Liver (tissue), 3 donors: ENCODE results near the gene MRPL52.

ENCODE experiments used
- EGR1 ChIP-seq, 2 donors: IDR thresholded peaks; 2 replicates each; pipeline ENCODE4 v1.6.1; 2016 to 2018; ENCODE audit warnings: antibody characterized with exemption in 2 of 2, low read depth in 2 of 2
- FOXA1 ChIP-seq: IDR thresholded peaks from 2 replicates; pipeline ENCODE4 v1.6.1; 2016; ENCODE audit warnings: antibody characterized with exemption
- FOXA2 ChIP-seq: IDR thresholded peaks from 2 replicates; pipeline ENCODE4 v1.6.1; 2016; ENCODE audit warnings: antibody characterized with exemption
- GABPA ChIP-seq, 2 donors: IDR thresholded peaks in 1 of 2; conservative IDR thresholded peaks in 1 of 2; 2 replicates each; pipeline ENCODE4 v1.6.1; 2016; ENCODE audit warnings: antibody characterized with exemption in 2 of 2, mild to moderate bottlenecking in 1 of 2, moderate library complexity in 1 of 2
- RXRA ChIP-seq, 2 donors: IDR thresholded peaks; 2 replicates each; pipeline ENCODE4 v1.6.1; 2017 to 2018; ENCODE audit warnings: antibody characterized with exemption in 2 of 2, mild to moderate bottlenecking in 1 of 2
- TAF1 ChIP-seq: conservative IDR thresholded peaks from 2 replicates; pipeline ENCODE4 v1.6.1; 2016; ENCODE audit warnings: antibody characterized with exemption, mild to moderate bottlenecking
- YY1 ChIP-seq: IDR thresholded peaks from 2 replicates; pipeline ENCODE4 v1.6.1; 2016; ENCODE audit warnings: antibody characterized with exemption, mild to moderate bottlenecking
- TF ChIP-seq, protein P1 (sequence below): fragments of 150-350 bp; IDR thresholded peaks from 2 replicates; pipeline ENCODE4 v1.5.1; 2017; ENCODE audit warnings: improper control_type of control experiment, low read depth, low read length; ENCODE audit not compliant: missing input control
- TF ChIP-seq, protein P2 (sequence below): IDR thresholded peaks from 2 replicates; pipeline ENCODE4 v1.6.1; 2016; ENCODE audit warnings: antibody characterized with exemption, mild to moderate bottlenecking
- TF ChIP-seq, protein P3 (sequence below): IDR thresholded peaks from 2 replicates; pipeline ENCODE4 v1.6.1; 2016; ENCODE audit warnings: antibody characterized with exemption
- donor health status: healthy.
- donor health status: healthy.

DNA sequence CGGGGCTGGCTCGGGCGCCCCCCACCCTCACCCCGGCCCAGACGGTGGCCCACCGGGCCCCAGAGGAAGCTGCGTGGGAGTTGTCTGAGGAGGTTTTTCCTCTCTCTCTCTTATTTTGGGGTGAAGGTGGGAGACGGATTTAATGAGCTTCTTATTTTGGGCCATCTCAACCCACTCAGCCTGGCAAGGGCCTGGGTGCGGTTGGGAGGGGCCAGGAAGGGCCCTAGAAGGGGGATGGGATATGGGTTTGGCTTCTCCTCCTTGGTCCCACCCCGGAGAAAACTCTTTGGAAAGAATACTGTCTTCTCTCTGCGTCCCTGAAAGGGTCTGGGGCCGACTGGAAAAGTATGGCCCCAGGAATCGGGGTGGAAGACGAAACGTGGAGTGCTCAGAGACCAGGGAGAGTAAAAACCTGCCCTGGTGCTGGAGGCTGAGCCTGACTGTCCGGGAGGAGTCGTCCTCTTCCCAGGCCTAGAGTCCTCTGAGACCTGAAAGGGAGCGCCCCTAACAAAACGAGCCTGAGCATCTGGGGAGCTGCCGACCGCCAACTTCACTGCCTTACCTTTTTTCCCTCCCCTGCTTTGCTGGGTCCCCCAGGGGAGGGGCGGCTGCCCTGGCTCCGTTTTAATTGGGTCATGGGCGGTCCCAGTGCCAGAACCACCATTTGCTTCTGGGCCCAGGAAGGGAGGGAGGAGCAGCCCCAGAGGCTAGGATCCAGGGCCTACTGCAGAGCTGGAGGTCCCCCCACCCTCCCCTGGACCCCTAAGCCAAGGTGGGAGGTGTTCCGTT, 8.3 kb downstream of the MRPL52 start:
- no peak for TF ChIP-seq FOXA2
- TF ChIP-seq, protein P1, sequence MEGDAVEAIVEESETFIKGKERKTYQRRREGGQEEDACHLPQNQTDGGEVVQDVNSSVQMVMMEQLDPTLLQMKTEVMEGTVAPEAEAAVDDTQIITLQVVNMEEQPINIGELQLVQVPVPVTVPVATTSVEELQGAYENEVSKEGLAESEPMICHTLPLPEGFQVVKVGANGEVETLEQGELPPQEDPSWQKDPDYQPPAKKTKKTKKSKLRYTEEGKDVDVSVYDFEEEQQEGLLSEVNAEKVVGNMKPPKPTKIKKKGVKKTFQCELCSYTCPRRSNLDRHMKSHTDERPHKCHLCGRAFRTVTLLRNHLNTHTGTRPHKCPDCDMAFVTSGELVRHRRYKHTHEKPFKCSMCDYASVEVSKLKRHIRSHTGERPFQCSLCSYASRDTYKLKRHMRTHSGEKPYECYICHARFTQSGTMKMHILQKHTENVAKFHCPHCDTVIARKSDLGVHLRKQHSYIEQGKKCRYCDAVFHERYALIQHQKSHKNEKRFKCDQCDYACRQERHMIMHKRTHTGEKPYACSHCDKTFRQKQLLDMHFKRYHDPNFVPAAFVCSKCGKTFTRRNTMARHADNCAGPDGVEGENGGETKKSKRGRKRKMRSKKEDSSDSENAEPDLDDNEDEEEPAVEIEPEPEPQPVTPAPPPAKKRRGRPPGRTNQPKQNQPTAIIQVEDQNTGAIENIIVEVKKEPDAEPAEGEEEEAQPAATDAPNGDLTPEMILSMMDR, result no peak
- TF ChIP-seq RXRA (IDR thresholded peaks at IDR 0.05), result no peak
- TF ChIP-seq YY1, result no peak
- no peak for TF ChIP-seq FOXA1
- no peak for TF ChIP-seq EGR1 (IDR thresholded peaks at IDR 0.05; ENCODE audit: low read depth in 2 of 2)
- TF ChIP-seq, protein P2, sequence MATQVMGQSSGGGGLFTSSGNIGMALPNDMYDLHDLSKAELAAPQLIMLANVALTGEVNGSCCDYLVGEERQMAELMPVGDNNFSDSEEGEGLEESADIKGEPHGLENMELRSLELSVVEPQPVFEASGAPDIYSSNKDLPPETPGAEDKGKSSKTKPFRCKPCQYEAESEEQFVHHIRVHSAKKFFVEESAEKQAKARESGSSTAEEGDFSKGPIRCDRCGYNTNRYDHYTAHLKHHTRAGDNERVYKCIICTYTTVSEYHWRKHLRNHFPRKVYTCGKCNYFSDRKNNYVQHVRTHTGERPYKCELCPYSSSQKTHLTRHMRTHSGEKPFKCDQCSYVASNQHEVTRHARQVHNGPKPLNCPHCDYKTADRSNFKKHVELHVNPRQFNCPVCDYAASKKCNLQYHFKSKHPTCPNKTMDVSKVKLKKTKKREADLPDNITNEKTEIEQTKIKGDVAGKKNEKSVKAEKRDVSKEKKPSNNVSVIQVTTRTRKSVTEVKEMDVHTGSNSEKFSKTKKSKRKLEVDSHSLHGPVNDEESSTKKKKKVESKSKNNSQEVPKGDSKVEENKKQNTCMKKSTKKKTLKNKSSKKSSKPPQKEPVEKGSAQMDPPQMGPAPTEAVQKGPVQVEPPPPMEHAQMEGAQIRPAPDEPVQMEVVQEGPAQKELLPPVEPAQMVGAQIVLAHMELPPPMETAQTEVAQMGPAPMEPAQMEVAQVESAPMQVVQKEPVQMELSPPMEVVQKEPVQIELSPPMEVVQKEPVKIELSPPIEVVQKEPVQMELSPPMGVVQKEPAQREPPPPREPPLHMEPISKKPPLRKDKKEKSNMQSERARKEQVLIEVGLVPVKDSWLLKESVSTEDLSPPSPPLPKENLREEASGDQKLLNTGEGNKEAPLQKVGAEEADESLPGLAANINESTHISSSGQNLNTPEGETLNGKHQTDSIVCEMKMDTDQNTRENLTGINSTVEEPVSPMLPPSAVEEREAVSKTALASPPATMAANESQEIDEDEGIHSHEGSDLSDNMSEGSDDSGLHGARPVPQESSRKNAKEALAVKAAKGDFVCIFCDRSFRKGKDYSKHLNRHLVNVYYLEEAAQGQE, result no peak
- no peak for TF ChIP-seq TAF1
- TF ChIP-seq, protein P3, sequence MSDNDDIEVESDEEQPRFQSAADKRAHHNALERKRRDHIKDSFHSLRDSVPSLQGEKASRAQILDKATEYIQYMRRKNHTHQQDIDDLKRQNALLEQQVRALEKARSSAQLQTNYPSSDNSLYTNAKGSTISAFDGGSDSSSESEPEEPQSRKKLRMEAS, result no peak
- no peak for TF ChIP-seq GABPA (IDR thresholded peaks at IDR 0.05 in 1 of 2, conservative IDR thresholded peaks at IDR 0.05 in 1 of 2)
